ENCODE results near the gene RAD21L1.
"Not testable (repeated sequence)": the region's sequence is repeated elsewhere in the genome, so short reads cannot be mapped to it uniquely, and the experiment has no call there.

- not testable (repeated sequence) for TF ChIP-seq CTCF, POLR2A (IDR thresholded peaks at IDR 0.05)
These were observed 3.1 kb upstream of the RAD21L1 start for GRCh38 chr20:1222750-1223149.

Measured in Peyer's patch (tissue), 4 donors.